H1 (cell line): ENCODE data around the gene ARID4B. TPM values are rescaled to one million over a fixed set of nuclear protein-coding genes. Genes with fewer than 3 reads are reported as not detected.

ENCODE experiments used
- EP300 ChIP-seq, 2 experiments: IDR thresholded peaks; 1 replicate in 1 of 2; 2 replicates in 1 of 2; pipeline ENCODE4 v1.6.1; 2011 to 2012; ENCODE audit warnings: low read depth in 2 of 2, low read length in 2 of 2, mild to moderate bottlenecking in 2 of 2, borderline replicate concordance in 1 of 2, inconsistent platforms in 1 of 2, moderate library complexity in 1 of 2
- RFX5 ChIP-seq: IDR thresholded peaks from 2 replicates; pipeline ENCODE4 v1.6.1; 2011; ENCODE audit warnings: low read depth, low read length, improper control_type of control experiment, borderline replicate concordance
- RXRA ChIP-seq: IDR thresholded peaks from 2 replicates; pipeline ENCODE4 v1.6.1; 2011; ENCODE audit warnings: low read depth, mild to moderate bottlenecking, low read length, moderate library complexity; ENCODE audit not compliant: insufficient read depth
- SAP30 ChIP-seq: fragments of 300-600 bp; sonication (generic); IDR thresholded peaks from 2 replicates; pipeline ENCODE4 v1.7.1; 2012; ENCODE audit warnings: low read length, moderate library complexity, mild to moderate bottlenecking, inconsistent platforms; ENCODE audit not compliant: insufficient read depth, insufficient replicate concordance
- SP1 ChIP-seq: IDR thresholded peaks from 2 replicates; pipeline ENCODE4 v1.6.1; 2011; ENCODE audit warnings: low read depth, low read length
- TBP ChIP-seq: IDR thresholded peaks from 2 replicates; pipeline ENCODE4 v1.6.1; 2011; ENCODE audit warnings: low read depth, low read length, improper control_type of control experiment
- YY1 ChIP-seq: IDR thresholded peaks from 2 replicates; pipeline ENCODE4 v1.6.1; 2011; ENCODE audit warnings: low read depth, mild to moderate bottlenecking, low read length
- polyA plus RNA-seq, 7 experiments: library from polyadenylated mRNA; depleted of rRNA in 3 of 7; stranded (reverse) in 5 of 7; unstranded in 2 of 7; fragments of >200 nt in 5 of 7; fragments of 200-250 nt in 2 of 7; gene quantifications; 1 replicate in 5 of 7; 2 replicates in 1 of 7; 4 replicates in 1 of 7; pipeline versions ENCODE4 v1.2.1 to v1.2.3, GENCODE V29; 2011 to 2013; ENCODE audit warnings: missing spikeins in 2 of 7, mixed read lengths in 2 of 7
- total RNA-seq: library from RNA; stranded (reverse); fragmentation: NEBNext Ultra II Directional; extraction: Animal tissue kit (Norgen Biotek cat#: 25700); gene quantifications from 2 replicates; pipeline ENCODE4 v1.2.1, GENCODE V29; 2021
- TF ChIP-seq, protein P1 (sequence below): IDR thresholded peaks from 2 replicates; pipeline ENCODE4 v1.6.1; 2011; ENCODE audit warnings: low read depth, mild to moderate bottlenecking, low read length; ENCODE audit not compliant: insufficient read depth
- TF ChIP-seq, protein P2 (sequence below): fragments of 300-600 bp; sonication (generic); IDR thresholded peaks from 2 replicates; pipeline ENCODE4 v1.7.1; 2012; ENCODE audit warnings: low read length, moderate library complexity, mild to moderate bottlenecking, inconsistent platforms; ENCODE audit not compliant: insufficient replicate concordance

ARID4B gene
- total and polyA plus RNA-seq, 2 of the 8 experiments (the other 6 are each of a cell fraction or from before 2014, with no cell fraction given): 5.1 to 28.8 TPM

GRCh38 chr1:235313262-235313661 is 14.7 kb downstream of the ARID4B start (continued):
- TF ChIP-seq RXRA (no peak), SAP30 (no peak), EP300 (IDR thresholded peaks at IDR 0.05; ENCODE audit: borderline replicate concordance in 1 of 2, low read depth in 2 of 2, low read length in 2 of 2) (no peak), RFX5 (no peak), SP1 (no peak), TBP (no peak), YY1 (no peak)
- TF ChIP-seq, protein P1, sequence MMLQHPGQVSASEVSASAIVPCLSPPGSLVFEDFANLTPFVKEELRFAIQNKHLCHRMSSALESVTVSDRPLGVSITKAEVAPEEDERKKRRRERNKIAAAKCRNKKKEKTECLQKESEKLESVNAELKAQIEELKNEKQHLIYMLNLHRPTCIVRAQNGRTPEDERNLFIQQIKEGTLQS: no peak
- TF ChIP-seq, protein P2, sequence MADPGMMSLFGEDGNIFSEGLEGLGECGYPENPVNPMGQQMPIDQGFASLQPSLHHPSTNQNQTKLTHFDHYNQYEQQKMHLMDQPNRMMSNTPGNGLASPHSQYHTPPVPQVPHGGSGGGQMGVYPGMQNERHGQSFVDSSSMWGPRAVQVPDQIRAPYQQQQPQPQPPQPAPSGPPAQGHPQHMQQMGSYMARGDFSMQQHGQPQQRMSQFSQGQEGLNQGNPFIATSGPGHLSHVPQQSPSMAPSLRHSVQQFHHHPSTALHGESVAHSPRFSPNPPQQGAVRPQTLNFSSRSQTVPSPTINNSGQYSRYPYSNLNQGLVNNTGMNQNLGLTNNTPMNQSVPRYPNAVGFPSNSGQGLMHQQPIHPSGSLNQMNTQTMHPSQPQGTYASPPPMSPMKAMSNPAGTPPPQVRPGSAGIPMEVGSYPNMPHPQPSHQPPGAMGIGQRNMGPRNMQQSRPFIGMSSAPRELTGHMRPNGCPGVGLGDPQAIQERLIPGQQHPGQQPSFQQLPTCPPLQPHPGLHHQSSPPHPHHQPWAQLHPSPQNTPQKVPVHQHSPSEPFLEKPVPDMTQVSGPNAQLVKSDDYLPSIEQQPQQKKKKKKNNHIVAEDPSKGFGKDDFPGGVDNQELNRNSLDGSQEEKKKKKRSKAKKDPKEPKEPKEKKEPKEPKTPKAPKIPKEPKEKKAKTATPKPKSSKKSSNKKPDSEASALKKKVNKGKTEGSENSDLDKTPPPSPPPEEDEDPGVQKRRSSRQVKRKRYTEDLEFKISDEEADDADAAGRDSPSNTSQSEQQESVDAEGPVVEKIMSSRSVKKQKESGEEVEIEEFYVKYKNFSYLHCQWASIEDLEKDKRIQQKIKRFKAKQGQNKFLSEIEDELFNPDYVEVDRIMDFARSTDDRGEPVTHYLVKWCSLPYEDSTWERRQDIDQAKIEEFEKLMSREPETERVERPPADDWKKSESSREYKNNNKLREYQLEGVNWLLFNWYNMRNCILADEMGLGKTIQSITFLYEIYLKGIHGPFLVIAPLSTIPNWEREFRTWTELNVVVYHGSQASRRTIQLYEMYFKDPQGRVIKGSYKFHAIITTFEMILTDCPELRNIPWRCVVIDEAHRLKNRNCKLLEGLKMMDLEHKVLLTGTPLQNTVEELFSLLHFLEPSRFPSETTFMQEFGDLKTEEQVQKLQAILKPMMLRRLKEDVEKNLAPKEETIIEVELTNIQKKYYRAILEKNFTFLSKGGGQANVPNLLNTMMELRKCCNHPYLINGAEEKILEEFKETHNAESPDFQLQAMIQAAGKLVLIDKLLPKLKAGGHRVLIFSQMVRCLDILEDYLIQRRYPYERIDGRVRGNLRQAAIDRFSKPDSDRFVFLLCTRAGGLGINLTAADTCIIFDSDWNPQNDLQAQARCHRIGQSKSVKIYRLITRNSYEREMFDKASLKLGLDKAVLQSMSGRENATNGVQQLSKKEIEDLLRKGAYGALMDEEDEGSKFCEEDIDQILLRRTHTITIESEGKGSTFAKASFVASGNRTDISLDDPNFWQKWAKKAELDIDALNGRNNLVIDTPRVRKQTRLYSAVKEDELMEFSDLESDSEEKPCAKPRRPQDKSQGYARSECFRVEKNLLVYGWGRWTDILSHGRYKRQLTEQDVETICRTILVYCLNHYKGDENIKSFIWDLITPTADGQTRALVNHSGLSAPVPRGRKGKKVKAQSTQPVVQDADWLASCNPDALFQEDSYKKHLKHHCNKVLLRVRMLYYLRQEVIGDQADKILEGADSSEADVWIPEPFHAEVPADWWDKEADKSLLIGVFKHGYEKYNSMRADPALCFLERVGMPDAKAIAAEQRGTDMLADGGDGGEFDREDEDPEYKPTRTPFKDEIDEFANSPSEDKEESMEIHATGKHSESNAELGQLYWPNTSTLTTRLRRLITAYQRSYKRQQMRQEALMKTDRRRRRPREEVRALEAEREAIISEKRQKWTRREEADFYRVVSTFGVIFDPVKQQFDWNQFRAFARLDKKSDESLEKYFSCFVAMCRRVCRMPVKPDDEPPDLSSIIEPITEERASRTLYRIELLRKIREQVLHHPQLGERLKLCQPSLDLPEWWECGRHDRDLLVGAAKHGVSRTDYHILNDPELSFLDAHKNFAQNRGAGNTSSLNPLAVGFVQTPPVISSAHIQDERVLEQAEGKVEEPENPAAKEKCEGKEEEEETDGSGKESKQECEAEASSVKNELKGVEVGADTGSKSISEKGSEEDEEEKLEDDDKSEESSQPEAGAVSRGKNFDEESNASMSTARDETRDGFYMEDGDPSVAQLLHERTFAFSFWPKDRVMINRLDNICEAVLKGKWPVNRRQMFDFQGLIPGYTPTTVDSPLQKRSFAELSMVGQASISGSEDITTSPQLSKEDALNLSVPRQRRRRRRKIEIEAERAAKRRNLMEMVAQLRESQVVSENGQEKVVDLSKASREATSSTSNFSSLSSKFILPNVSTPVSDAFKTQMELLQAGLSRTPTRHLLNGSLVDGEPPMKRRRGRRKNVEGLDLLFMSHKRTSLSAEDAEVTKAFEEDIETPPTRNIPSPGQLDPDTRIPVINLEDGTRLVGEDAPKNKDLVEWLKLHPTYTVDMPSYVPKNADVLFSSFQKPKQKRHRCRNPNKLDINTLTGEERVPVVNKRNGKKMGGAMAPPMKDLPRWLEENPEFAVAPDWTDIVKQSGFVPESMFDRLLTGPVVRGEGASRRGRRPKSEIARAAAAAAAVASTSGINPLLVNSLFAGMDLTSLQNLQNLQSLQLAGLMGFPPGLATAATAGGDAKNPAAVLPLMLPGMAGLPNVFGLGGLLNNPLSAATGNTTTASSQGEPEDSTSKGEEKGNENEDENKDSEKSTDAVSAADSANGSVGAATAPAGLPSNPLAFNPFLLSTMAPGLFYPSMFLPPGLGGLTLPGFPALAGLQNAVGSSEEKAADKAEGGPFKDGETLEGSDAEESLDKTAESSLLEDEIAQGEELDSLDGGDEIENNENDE: no peak
